Colonic mucosa (tissue), 4 donors: Measurements from ENCODE around the gene MAPT. TPM values are rescaled to one million over a fixed set of nuclear protein-coding genes. Genes with fewer than 3 reads are reported as not detected.

Experiments
- DNase-seq: peaks from one replicate; pipeline ENCODE4 v3.0.0-alpha.2; 2020
- H3K27ac ChIP-seq: fragments of 200-600 bp; one replicate; pipeline ENCODE4 v1.8.0; 2021
- H3K27me3 ChIP-seq: fragments of 200-600 bp; one replicate; pipeline ENCODE4 v1.8.0; 2021
- H3K36me3 ChIP-seq: fragments of 200-600 bp; one replicate; pipeline ENCODE4 v1.8.0; 2021
- H3K4me1 ChIP-seq: fragments of 200-600 bp; one replicate; pipeline ENCODE4 v1.8.0; 2021; ENCODE audit warnings: mild to moderate bottlenecking
- H3K4me3 ChIP-seq: fragments of 200-600 bp; one replicate; pipeline ENCODE4 v1.8.0; 2021
- H3K9ac ChIP-seq, 2 donors: one replicate each; pipeline ENCODE4 v1.7.0; 2013; ENCODE audit warnings: control low read depth in 2 of 2, low read depth in 2 of 2, low read length in 2 of 2
- H3K9me3 ChIP-seq: fragments of 200-600 bp; one replicate; pipeline ENCODE4 v1.8.0; 2021
- CTCF ChIP-seq: fragments of 200-600 bp; IDR thresholded peaks from one replicate; pipeline ENCODE4 v1.8.0; 2022; ENCODE audit warnings: antibody characterized with exemption, mild to moderate bottlenecking
- intact Hi-C: fragments of 100-400 bp; cut with DNase I; formaldehyde crosslinking; loops from one replicate; pipeline ENCODE4 v1.14.1; 2022
- total RNA-seq, 2 donors: library from RNA; stranded (reverse); fragmentation: NEBNext Ultra II Directional in 1 of 2; extraction: Animal tissue kit (Norgen Biotek cat#: 25700) in 1 of 2; gene quantifications; one replicate each; pipeline ENCODE4 v1.2.1, GENCODE V29; 2021
- donor health status: healthy.
- donor health status: DM: no; HTN: no; CAD: no.
- donor health status: DM: no; HTN: no; CAD: no.

Gene MAPT
- total RNA-seq, 2 donors from 2014 or later = 0.37 to 2.9 TPM

DNA sequence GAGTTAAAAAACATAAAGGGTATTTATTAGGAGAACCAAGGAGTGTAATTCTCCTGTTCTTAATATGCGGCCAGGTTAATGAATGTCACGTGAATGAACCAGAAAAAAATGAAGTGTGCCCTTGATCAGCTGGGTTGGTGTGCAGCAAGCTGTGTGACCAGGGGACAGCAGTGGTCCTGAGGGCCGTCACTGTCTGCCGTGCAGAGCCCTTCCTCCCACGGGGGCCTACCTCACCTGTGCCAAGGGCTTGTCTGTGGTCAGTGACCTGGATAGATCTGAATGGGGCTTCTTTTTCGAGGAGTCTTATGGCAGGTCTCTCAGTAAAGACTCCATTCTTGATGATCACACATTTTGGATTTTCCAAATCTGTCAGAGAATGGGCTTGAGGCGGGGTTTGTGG, 87.0 kb downstream of the MAPT start:
- Histone ChIP-seq H3K4me1 (no peaks in the 10 kb centered on the region), H3K9me3 (no peaks in the 10 kb centered on the region), H3K27me3 (no peaks in the 10 kb centered on the region), H3K9ac (no peak overlapping the region), H3K36me3 (no peaks in the 10 kb centered on the region), H3K4me3 (no peak overlapping the region), H3K27ac (no peak overlapping the region)
- intact Hi-C loops = no loop called here
- no peak for TF ChIP-seq CTCF
- no peak for DNase-seq

DNA sequence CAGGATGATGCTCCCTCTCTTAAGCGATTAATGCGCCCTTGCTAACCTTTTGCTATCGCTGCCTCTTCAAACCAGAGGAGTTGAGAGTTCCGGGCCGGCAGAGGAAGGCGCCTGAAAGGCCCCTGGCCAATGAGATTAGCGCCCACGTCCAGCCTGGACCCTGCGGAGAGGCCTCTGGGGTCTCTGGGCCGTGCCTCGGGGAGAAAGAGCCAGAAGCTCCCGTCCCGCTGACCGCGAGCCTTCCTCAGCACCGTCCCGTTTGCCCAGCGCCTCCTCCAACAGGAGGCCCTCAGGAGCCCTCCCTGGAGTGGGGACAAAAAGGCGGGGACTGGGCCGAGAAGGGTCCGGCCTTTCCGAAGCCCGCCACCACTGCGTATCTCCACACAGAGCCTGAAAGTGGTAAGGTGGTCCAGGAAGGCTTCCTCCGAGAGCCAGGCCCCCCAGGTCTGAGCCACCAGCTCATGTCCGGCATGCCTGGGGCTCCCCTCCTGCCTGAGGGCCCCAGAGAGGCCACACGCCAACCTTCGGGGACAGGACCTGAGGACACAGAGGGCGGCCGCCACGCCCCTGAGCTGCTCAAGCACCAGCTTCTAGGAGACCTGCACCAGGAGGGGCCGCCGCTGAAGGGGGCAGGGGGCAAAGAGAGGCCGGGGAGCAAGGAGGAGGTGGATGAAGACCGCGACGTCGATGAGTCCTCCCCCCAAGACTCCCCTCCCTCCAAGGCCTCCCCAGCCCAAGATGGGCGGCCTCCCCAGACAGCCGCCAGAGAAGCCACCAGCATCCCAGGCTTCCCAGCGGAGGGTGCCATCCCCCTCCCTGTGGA, 88.6 kb downstream of the MAPT start:
- intact Hi-C loops = no loop called here
- Histone ChIP-seq H3K27ac (no peak overlapping the region), H3K9ac (no peak overlapping the region), H3K36me3 (no peaks in the 10 kb centered on the region), H3K27me3 (no peaks in the 10 kb centered on the region), H3K4me3 (no peak overlapping the region), H3K4me1 (no peaks in the 10 kb centered on the region), H3K9me3 (no peaks in the 10 kb centered on the region)
- DNase-seq = no peak
- TF ChIP-seq CTCF = no peak

- H3K9me3 ChIP-seq = no peaks in the 10 kb centered on the region
- no peaks in the 10 kb centered on the region for H3K4me1 ChIP-seq
- DNase-seq = no peak
- H3K36me3 ChIP-seq = no peaks in the 10 kb centered on the region
- intact Hi-C loops = no loop called here
- no peak overlapping the region for H3K9ac ChIP-seq
- H3K4me3 ChIP-seq = no peak overlapping the region
- H3K27me3 ChIP-seq = no peaks in the 10 kb centered on the region
- no peak for TF ChIP-seq CTCF
- no peak overlapping the region for H3K27ac ChIP-seq
Measured at GRCh38 chr17:45983614-45984310, 89.4 kb downstream of the MAPT start.

- Histone ChIP-seq H3K27ac (no peak overlapping the region), H3K36me3 (no peaks in the 10 kb centered on the region), H3K4me3 (no peak overlapping the region), H3K9ac (no peak overlapping the region), H3K9me3 (no peaks in the 10 kb centered on the region), H3K4me1 (no peaks in the 10 kb centered on the region), H3K27me3 (no peaks in the 10 kb centered on the region)
- no peak for TF ChIP-seq CTCF
- DNase-seq = no peak
- intact Hi-C loops = no loop called here
Measured at GRCh38 chr17:45984368-45984767, 90.0 kb downstream of the MAPT start.

DNA sequence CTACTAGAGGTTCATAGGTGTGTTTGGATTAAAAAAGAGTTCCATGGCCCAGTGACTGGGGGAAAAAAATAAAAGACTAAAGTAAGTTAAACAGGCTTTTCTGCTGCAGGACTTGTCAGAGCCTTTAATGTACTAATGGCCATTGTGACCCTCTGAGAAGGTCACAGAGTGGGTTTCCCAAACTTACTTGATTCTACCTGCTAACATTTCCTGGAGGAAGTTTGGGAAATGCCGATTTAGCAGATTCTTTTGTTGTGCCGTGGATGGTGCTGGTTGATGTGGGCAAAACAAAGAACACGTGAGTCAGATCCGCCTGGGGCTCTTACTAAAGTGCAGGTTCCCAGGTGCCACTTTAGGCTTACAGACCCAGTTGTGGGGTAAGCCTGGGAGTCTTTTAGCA, 91.1 kb downstream of the MAPT start:
- DNase-seq = no peak
- H3K27me3 ChIP-seq = no peaks in the 10 kb centered on the region
- H3K4me1 ChIP-seq = no peaks in the 10 kb centered on the region
- H3K27ac ChIP-seq = no peak overlapping the region
- no peak for TF ChIP-seq CTCF
- no peak overlapping the region for H3K4me3 ChIP-seq
- no peaks in the 10 kb centered on the region for H3K9me3 ChIP-seq
- H3K36me3 ChIP-seq = no peaks in the 10 kb centered on the region
- intact Hi-C loops = no loop called here
- H3K9ac ChIP-seq = no peak overlapping the region
